Measurements from ENCODE around the gene DOCK4.

Gene DOCK4

DNA sequence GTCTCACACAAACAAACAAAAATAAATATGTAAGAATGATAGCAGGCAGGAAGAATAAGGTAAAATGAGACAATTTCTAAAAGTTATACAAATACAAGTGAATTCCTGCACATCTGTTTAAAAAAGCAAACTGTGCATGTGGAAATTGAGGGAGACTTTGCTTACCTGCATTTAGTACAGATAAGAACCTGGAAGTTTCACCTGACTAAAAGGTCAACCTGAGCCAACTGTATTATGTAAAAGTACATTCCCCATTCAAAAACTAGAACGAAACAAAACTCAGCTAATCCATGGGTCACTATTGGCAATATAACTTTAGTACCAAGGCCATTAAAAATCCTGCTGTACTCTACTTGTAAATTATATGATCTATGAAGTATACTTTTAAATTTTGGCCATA, 127.1 kb downstream of the DOCK4 start:
- Histone ChIP-seq H3K4me3 (ENCODE audit: low read length) (no peak overlapping the region), H3K23ac (ENCODE audit: low read length) (no peak overlapping the region), H3K4me1 (ENCODE audit: control insufficient read depth, low read depth, low read length) (peaks cover 9% of the 10 kb centered on the region), H3K36me3 (ENCODE audit: control insufficient read depth, insufficient read depth, low read length) (no peaks in the 10 kb centered on the region), H3K27me3 (ENCODE audit: insufficient read depth, low read length, poor library complexity) (no peaks in the 10 kb centered on the region), H3K27ac (ENCODE audit: low read depth, low read length) (no peak overlapping the region), H3K56ac (ENCODE audit: low read length) (no peak overlapping the region), H3K4me2 (ENCODE audit: low read length) (no peak overlapping the region), H3K4ac (ENCODE audit: low read depth, low read length) (no peak overlapping the region), H3K18ac (ENCODE audit: low read length) (no peak overlapping the region), H2BK120ac (ENCODE audit: low read depth, low read length) (no peak overlapping the region), H2AK5ac (ENCODE audit: low read length) (no peak overlapping the region), H3K9ac (ENCODE audit: low read length) (no peak overlapping the region), H3K79me1 (ENCODE audit: low read length) (peaks cover 15% of the 10 kb centered on the region), H2BK5ac (ENCODE audit: low read length) (no peak overlapping the region), H4K5ac (ENCODE audit: low read length) (no peak overlapping the region), H2BK15ac (replicated peaks; ENCODE audit: low read depth) (no peak overlapping the region), H4K8ac (ENCODE audit: low read depth, low read length) (no peak overlapping the region), H3K79me2 (ENCODE audit: control insufficient read depth, insufficient read depth, low read length) (peaks cover 12% of the 10 kb centered on the region)
- no CpG with 5 or more reads among the region's 1 CpG for WGBS (ENCODE audit: extremely low coverage, insufficient coverage, low lambda C conversion rate)
- no peak for DNase-seq

DNA sequence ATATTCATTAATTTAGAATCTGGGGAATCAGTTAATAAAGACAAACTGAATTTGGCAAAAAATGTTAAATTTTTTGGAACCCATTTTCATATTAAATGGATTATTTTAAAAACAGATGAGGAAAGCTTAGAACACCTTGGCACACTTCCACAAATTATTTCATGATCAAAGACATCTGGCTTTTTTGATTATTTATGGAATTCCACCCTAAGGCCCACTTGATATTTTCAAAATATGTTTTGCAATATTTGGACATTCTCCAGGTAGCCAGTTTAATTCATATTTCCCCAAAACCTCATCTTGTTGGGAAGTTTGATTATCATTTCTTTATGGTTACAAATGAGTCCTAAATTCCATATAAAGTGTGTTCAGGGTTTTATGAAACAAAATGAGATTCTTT, 129.9 kb downstream of the DOCK4 start:
- Histone ChIP-seq H2BK5ac (ENCODE audit: low read length) (no peak overlapping the region), H3K4me1 (ENCODE audit: control insufficient read depth, low read depth, low read length) (peaks cover 9% of the 10 kb centered on the region), H3K4ac (ENCODE audit: low read depth, low read length) (no peak overlapping the region), H3K27ac (ENCODE audit: low read depth, low read length) (no peak overlapping the region), H3K79me2 (ENCODE audit: control insufficient read depth, insufficient read depth, low read length) (peaks cover 7% of the 10 kb centered on the region), H3K79me1 (ENCODE audit: low read length) (peaks cover 10% of the 10 kb centered on the region), H3K4me3 (ENCODE audit: low read length) (no peak overlapping the region), H4K5ac (ENCODE audit: low read length) (no peak overlapping the region), H3K18ac (ENCODE audit: low read length) (no peak overlapping the region), H3K9ac (ENCODE audit: low read length) (no peak overlapping the region), H3K4me2 (ENCODE audit: low read length) (no peak overlapping the region), H3K56ac (ENCODE audit: low read length) (no peak overlapping the region), H4K8ac (ENCODE audit: low read depth, low read length) (no peak overlapping the region), H2AK5ac (ENCODE audit: low read length) (no peak overlapping the region), H3K27me3 (ENCODE audit: insufficient read depth, low read length, poor library complexity) (no peaks in the 10 kb centered on the region), H3K36me3 (ENCODE audit: control insufficient read depth, insufficient read depth, low read length) (no peaks in the 10 kb centered on the region), H2BK120ac (ENCODE audit: low read depth, low read length) (no peak overlapping the region), H3K23ac (ENCODE audit: low read length) (no peak overlapping the region), H2BK15ac (replicated peaks; ENCODE audit: low read depth) (no peak overlapping the region)
- DNase-seq = no peak

DNA sequence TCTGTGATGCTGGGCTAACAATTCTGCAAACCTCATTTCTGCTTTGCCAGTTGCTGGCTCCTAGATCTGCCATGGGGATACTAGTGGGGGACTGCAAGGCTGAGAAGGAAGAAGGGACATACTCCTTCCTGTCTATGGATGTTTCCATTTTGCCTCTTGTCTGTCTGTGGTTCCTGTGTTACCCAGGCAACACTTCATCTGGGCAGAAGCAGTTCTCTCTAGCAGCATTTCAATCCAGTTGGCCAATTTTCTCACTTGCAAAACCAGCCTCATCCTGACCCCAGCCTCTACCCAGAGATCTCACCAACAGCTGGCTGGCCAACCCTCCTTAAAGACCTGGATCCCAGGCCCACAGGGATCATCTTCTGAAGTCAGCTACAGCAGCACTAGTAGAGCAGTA, 131.7 kb downstream of the DOCK4 start:
- H3K4me3 ChIP-seq (ENCODE audit: low read length) = no peak overlapping the region
- DNase-seq = peak; percentile 32
- no peak overlapping the region for H3K27ac ChIP-seq (ENCODE audit: low read depth, low read length)
- no peaks in the 10 kb centered on the region for H3K36me3 ChIP-seq (ENCODE audit: control insufficient read depth, insufficient read depth, low read length)
- no peak overlapping the region for H3K4me2 ChIP-seq (ENCODE audit: low read length)
- no peak overlapping the region for H4K8ac ChIP-seq (ENCODE audit: low read depth, low read length)
- peaks cover 6% of the 10 kb centered on the region for H3K79me1 ChIP-seq (ENCODE audit: low read length)
- H2BK120ac ChIP-seq (ENCODE audit: low read depth, low read length) = no peak overlapping the region
- no peak overlapping the region for H3K4ac ChIP-seq (ENCODE audit: low read depth, low read length)
- no peak overlapping the region for H3K56ac ChIP-seq (ENCODE audit: low read length)
- no peak overlapping the region for H3K18ac ChIP-seq (ENCODE audit: low read length)
- H3K4me1 ChIP-seq (ENCODE audit: control insufficient read depth, low read depth, low read length) = peaks cover 5% of the 10 kb centered on the region
- H2AK5ac ChIP-seq (ENCODE audit: low read length) = no peak overlapping the region
- H2BK15ac ChIP-seq (replicated peaks; ENCODE audit: low read depth) = no peak overlapping the region
- no peak overlapping the region for H4K5ac ChIP-seq (ENCODE audit: low read length)
- no peak overlapping the region for H3K9ac ChIP-seq (ENCODE audit: low read length)
- H2BK5ac ChIP-seq (ENCODE audit: low read length) = no peak overlapping the region
- no peaks in the 10 kb centered on the region for H3K27me3 ChIP-seq (ENCODE audit: insufficient read depth, low read length, poor library complexity)
- H3K23ac ChIP-seq (ENCODE audit: low read length) = no peak overlapping the region
- H3K79me2 ChIP-seq (ENCODE audit: control insufficient read depth, insufficient read depth, low read length) = peaks cover 5% of the 10 kb centered on the region

DNA sequence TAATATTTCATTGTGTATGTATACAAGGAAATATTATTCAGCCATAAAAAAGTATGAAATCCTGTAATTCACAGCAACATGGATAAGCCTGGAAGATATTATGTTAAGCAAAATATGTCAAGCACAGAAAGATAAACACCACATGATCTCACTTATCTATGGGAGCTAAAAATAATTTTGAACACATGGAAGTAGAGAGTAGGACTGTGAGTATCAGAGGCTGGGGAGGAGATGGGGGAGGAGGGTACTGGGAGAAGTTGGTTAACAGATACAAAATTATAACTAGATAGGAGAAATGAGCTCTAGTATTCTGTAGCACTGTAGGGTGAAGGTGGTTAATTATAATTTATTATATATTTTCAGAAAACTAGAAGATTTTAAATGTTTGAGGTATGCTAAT, 132.7 kb downstream of the DOCK4 start:
- Histone ChIP-seq H3K23ac (ENCODE audit: low read length) (no peak overlapping the region), H2BK120ac (ENCODE audit: low read depth, low read length) (no peak overlapping the region), H3K56ac (ENCODE audit: low read length) (no peak overlapping the region), H3K79me2 (ENCODE audit: control insufficient read depth, insufficient read depth, low read length) (peaks cover 7% of the 10 kb centered on the region), H4K5ac (ENCODE audit: low read length) (no peak overlapping the region), H3K9ac (ENCODE audit: low read length) (no peak overlapping the region), H3K4me1 (ENCODE audit: control insufficient read depth, low read depth, low read length) (peaks cover 5% of the 10 kb centered on the region), H3K27ac (ENCODE audit: low read depth, low read length) (no peak overlapping the region), H4K8ac (ENCODE audit: low read depth, low read length) (no peak overlapping the region), H2AK5ac (ENCODE audit: low read length) (no peak overlapping the region), H3K4ac (ENCODE audit: low read depth, low read length) (no peak overlapping the region), H2BK15ac (replicated peaks; ENCODE audit: low read depth) (no peak overlapping the region), H3K18ac (ENCODE audit: low read length) (no peak overlapping the region), H3K4me2 (ENCODE audit: low read length) (no peak overlapping the region), H3K4me3 (ENCODE audit: low read length) (no peak overlapping the region), H2BK5ac (ENCODE audit: low read length) (no peak overlapping the region), H3K36me3 (ENCODE audit: control insufficient read depth, insufficient read depth, low read length) (no peaks in the 10 kb centered on the region), H3K27me3 (ENCODE audit: insufficient read depth, low read length, poor library complexity) (no peaks in the 10 kb centered on the region), H3K79me1 (ENCODE audit: low read length) (peaks cover 11% of the 10 kb centered on the region)
- DNase-seq = no peak

DNA sequence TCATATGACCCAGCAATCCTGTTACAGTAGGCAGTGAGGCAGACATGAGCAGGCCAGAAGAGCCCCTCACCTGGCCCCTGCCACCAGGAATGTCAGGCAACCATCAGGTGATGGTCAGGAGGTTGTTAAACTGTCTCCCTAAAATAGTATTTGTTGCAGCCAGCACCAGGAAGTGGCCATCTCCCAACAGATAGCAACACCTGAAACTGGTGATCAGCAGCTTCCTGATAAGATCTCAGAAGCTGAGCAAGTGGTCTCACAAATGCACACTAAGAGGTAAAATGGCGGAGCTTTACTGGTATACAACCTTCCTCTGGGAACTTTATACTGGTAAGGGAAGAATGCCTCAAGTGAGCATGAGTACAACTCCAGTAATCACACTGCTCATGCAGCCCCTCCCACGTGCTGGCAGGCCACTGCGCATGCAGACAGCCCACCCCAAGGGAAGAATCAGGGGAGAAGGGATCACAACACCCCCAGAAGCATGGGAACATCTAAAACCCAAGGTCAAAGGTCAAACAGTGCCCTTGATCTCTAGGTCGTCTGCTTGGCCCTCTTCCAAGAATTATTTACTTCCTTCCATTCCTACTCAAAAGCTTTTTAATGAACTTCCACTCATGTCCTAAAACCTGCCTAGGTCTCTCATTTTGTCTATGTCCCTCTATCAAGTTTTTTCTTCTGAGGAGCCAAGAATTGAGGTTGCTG, 133.5 kb downstream of the DOCK4 start:
- H3K4ac ChIP-seq (ENCODE audit: low read depth, low read length) = no peak overlapping the region
- H4K5ac ChIP-seq (ENCODE audit: low read length) = no peak overlapping the region
- no peak overlapping the region for H3K9ac ChIP-seq (ENCODE audit: low read length)
- peaks cover 5% of the 10 kb centered on the region for H3K4me1 ChIP-seq (ENCODE audit: control insufficient read depth, low read depth, low read length)
- no peak overlapping the region for H4K8ac ChIP-seq (ENCODE audit: low read depth, low read length)
- no peak overlapping the region for H3K4me3 ChIP-seq (ENCODE audit: low read length)
- WGBS (ENCODE audit: extremely low coverage, insufficient coverage, low lambda C conversion rate) = no CpG with 5 or more reads among the region's 4 CpGs
- H3K79me1 ChIP-seq (ENCODE audit: low read length) = peaks cover 11% of the 10 kb centered on the region
- H3K36me3 ChIP-seq (ENCODE audit: control insufficient read depth, insufficient read depth, low read length) = no peaks in the 10 kb centered on the region
- no peak overlapping the region for H3K4me2 ChIP-seq (ENCODE audit: low read length)
- H3K27me3 ChIP-seq (ENCODE audit: insufficient read depth, low read length, poor library complexity) = no peaks in the 10 kb centered on the region
- H2AK5ac ChIP-seq (ENCODE audit: low read length) = no peak overlapping the region
- H2BK15ac ChIP-seq (replicated peaks; ENCODE audit: low read depth) = no peak overlapping the region
- peak; percentile 39 for DNase-seq
- H3K27ac ChIP-seq (ENCODE audit: low read depth, low read length) = no peak overlapping the region
- no peak overlapping the region for H2BK5ac ChIP-seq (ENCODE audit: low read length)
- no peak overlapping the region for H3K18ac ChIP-seq (ENCODE audit: low read length)
- H3K79me2 ChIP-seq (ENCODE audit: control insufficient read depth, insufficient read depth, low read length) = peaks cover 7% of the 10 kb centered on the region
- no peak overlapping the region for H2BK120ac ChIP-seq (ENCODE audit: low read depth, low read length)
- H3K56ac ChIP-seq (ENCODE audit: low read length) = no peak overlapping the region
- no peak overlapping the region for H3K23ac ChIP-seq (ENCODE audit: low read length)

DNA sequence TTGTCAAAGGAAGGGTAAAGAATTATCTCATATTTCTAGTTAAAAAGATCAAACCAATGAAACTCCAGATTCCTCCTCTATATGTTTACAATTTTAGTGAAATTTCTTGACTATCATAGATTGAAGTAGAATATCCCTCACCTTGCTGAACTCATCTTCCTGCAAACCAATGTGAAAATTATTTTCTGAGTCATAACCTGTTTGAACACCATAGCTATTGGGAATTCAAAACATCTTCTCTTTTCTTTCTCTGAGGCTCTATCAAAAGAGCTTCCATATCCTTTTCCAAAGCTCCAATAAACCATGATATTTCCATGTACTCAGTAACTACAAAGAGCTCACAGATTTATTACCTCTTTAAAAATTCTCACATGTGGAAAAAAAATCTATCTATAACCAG, 134.3 kb downstream of the DOCK4 start:
- no peak for DNase-seq
- Histone ChIP-seq H3K23ac (ENCODE audit: low read length) (no peak overlapping the region), H2BK120ac (ENCODE audit: low read depth, low read length) (no peak overlapping the region), H3K9ac (ENCODE audit: low read length) (no peak overlapping the region), H3K4ac (ENCODE audit: low read depth, low read length) (no peak overlapping the region), H4K5ac (ENCODE audit: low read length) (no peak overlapping the region), H2BK15ac (replicated peaks; ENCODE audit: low read depth) (no peak overlapping the region), H3K27ac (ENCODE audit: low read depth, low read length) (no peak overlapping the region), H3K79me2 (ENCODE audit: control insufficient read depth, insufficient read depth, low read length) (peaks cover 7% of the 10 kb centered on the region), H4K8ac (ENCODE audit: low read depth, low read length) (no peak overlapping the region), H3K56ac (ENCODE audit: low read length) (no peak overlapping the region), H3K4me1 (ENCODE audit: control insufficient read depth, low read depth, low read length) (peaks cover 5% of the 10 kb centered on the region), H2AK5ac (ENCODE audit: low read length) (no peak overlapping the region), H3K27me3 (ENCODE audit: insufficient read depth, low read length, poor library complexity) (no peaks in the 10 kb centered on the region), H3K4me3 (ENCODE audit: low read length) (no peak overlapping the region), H2BK5ac (ENCODE audit: low read length) (no peak overlapping the region), H3K79me1 (ENCODE audit: low read length) (peaks cover 12% of the 10 kb centered on the region), H3K4me2 (ENCODE audit: low read length) (no peak overlapping the region), H3K36me3 (ENCODE audit: control insufficient read depth, insufficient read depth, low read length) (no peaks in the 10 kb centered on the region), H3K18ac (ENCODE audit: low read length) (no peak overlapping the region)
